Glutamatergic neuron (in vitro differentiated cells): ENCODE results near the gene STARD9. TPM values are rescaled to one million over a fixed set of nuclear protein-coding genes. Genes with fewer than 3 reads are reported as not detected.

Experiments
- DNase-seq: peaks from one replicate; pipeline ENCODE4 v3.0.0; 2022
- H3K27ac Mint-ChIP-seq: one replicate; pipeline ENCODE4 v1.8.0; 2020; ENCODE audit warnings: mild to moderate bottlenecking, mixed read lengths, inconsistent platforms; ENCODE audit not compliant: unreplicated experiment
- H3K27me3 Mint-ChIP-seq: one replicate; pipeline ENCODE4 v1.8.0; 2020; ENCODE audit warnings: mild to moderate bottlenecking, moderate library complexity, mixed read lengths, inconsistent platforms; ENCODE audit not compliant: unreplicated experiment
- H3K36me3 Mint-ChIP-seq: one replicate; pipeline ENCODE4 v1.8.0; 2020; ENCODE audit warnings: mild to moderate bottlenecking, mixed read lengths, inconsistent platforms; ENCODE audit not compliant: unreplicated experiment
- H3K4me1 Mint-ChIP-seq: one replicate; pipeline ENCODE4 v1.8.0; 2020; ENCODE audit warnings: mild to moderate bottlenecking, low read depth, mixed read lengths, inconsistent platforms; ENCODE audit not compliant: unreplicated experiment
- H3K4me3 Mint-ChIP-seq: one replicate; pipeline ENCODE4 v1.8.0; 2020; ENCODE audit warnings: mild to moderate bottlenecking, mixed read lengths, inconsistent platforms; ENCODE audit not compliant: unreplicated experiment
- H3K9me3 Mint-ChIP-seq: one replicate; pipeline ENCODE4 v1.8.0; 2020; ENCODE audit warnings: mild to moderate bottlenecking, moderate library complexity, mixed read lengths, inconsistent platforms; ENCODE audit not compliant: unreplicated experiment
- CTCF ChIP-seq: fragments of 200-600 bp; sonication (generic); IDR thresholded peaks from one replicate; pipeline ENCODE4 v1.5.0; 2021; ENCODE audit not compliant: partially characterized antibody, unreplicated experiment
- total RNA-seq: library from RNA; stranded (reverse); fragmentation: NEBNext Ultra II Directional; extraction: Animal tissue kit (Norgen Biotek cat#: 25700); gene quantifications from one replicate; pipeline ENCODE4 v1.2.1, GENCODE V29; 2021; ENCODE audit not compliant: unreplicated experiment

The STARD9 gene
- total RNA-seq, 1 donor from 2014 or later: 45.1 TPM

- H3K9me3 Mint-ChIP-seq: peaks cover 11% of the 10 kb centered on the region
- H3K4me3 Mint-ChIP-seq: peak overlapping the region; percentile 88
- DNase-seq: no peak
- H3K27me3 Mint-ChIP-seq: peaks cover 9% of the 10 kb centered on the region
- peaks cover 8% of the 10 kb centered on the region for H3K4me1 Mint-ChIP-seq
- peak overlapping the region; percentile 68 for H3K27ac Mint-ChIP-seq
- no peak for TF ChIP-seq CTCF
- H3K36me3 Mint-ChIP-seq: no peaks in the 10 kb centered on the region
Measured at GRCh38 chr15:42735382-42736165, 160.2 kb downstream of the STARD9 start.

- H3K27ac Mint-ChIP-seq: peak overlapping the region; percentile 68
- H3K4me3 Mint-ChIP-seq: peak overlapping the region; percentile 88
- DNase-seq: no peak
- no peak for TF ChIP-seq CTCF
- H3K9me3 Mint-ChIP-seq: peaks cover 11% of the 10 kb centered on the region
- peaks cover 10% of the 10 kb centered on the region for H3K4me1 Mint-ChIP-seq
- H3K36me3 Mint-ChIP-seq: no peaks in the 10 kb centered on the region
- H3K27me3 Mint-ChIP-seq: peaks cover 7% of the 10 kb centered on the region
Measured at GRCh38 chr15:42736178-42736792, 160.9 kb downstream of the STARD9 start.

GRCh38 chr15:42736793-42737528 is 161.6 kb downstream of the STARD9 start, which contains the start of gene CDAN1:
TSS of gene CDAN1 (minus strand) at chr15:42737128. CDS start at chr15:42737102, 26 bp downstream.
- no peaks in the 10 kb centered on the region for H3K36me3 Mint-ChIP-seq
- peaks cover 17% of the 10 kb centered on the region for H3K4me1 Mint-ChIP-seq
- peak within 1 kb of the TSS; percentile 88 for H3K4me3 Mint-ChIP-seq
- H3K9me3 Mint-ChIP-seq: peaks cover 11% of the 10 kb centered on the region
- peak; percentile 95 for DNase-seq
- peak within 1 kb of the TSS; percentile 77 for H3K27ac Mint-ChIP-seq
- H3K27me3 Mint-ChIP-seq: peaks cover 11% of the 10 kb centered on the region
- no peak for TF ChIP-seq CTCF

- H3K9me3 Mint-ChIP-seq: peaks cover 9% of the 10 kb centered on the region
- H3K36me3 Mint-ChIP-seq: no peaks in the 10 kb centered on the region
- TF ChIP-seq CTCF: no peak
- H3K4me3 Mint-ChIP-seq: peak overlapping the region; percentile 79
- no peak for DNase-seq
- H3K27me3 Mint-ChIP-seq: peaks cover 11% of the 10 kb centered on the region
- H3K27ac Mint-ChIP-seq: peak overlapping the region; percentile 77
- peaks cover 23% of the 10 kb centered on the region for H3K4me1 Mint-ChIP-seq
Measured at GRCh38 chr15:42737529-42738328, 162.3 kb downstream of the STARD9 start.
